Neural progenitor cell (in vitro differentiated cells): Measurements from ENCODE around the gene GATAD2A.

ENCODE experiments used
- EZH2 ChIP-seq: fragments of 200-600 bp; sonication (generic); IDR thresholded peaks from 2 replicates; pipeline ENCODE4 v1.6.1; 2017; ENCODE audit warnings: antibody characterized with exemption, mild to moderate bottlenecking, moderate library complexity
- TF ChIP-seq, protein P1 (sequence below): fragments of 200-600 bp; sonication (generic); IDR thresholded peaks from 2 replicates; pipeline ENCODE4 v1.5.1; 2017; ENCODE audit warnings: antibody characterized with exemption, mild to moderate bottlenecking

DNA sequence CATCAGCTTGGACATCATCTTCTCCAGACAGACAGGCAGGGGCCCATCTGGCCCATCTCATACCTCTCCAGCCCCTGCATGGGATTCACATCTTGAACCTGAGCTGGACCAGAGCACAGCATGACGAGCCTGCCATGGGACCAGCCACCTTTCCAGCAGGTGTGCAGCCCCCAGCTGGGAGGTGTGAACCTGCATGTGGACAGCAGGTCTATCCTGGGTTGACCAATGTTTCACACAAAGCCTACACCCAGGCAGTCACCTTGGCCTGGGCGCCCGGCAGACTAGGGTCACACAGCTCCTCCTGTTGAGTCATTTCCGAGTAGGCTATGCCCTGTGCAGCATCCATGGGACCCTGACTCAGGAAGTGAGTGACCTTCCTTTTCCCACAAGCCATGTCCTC, 43.4 kb upstream of the GATAD2A start:
- TF ChIP-seq, protein P1, sequence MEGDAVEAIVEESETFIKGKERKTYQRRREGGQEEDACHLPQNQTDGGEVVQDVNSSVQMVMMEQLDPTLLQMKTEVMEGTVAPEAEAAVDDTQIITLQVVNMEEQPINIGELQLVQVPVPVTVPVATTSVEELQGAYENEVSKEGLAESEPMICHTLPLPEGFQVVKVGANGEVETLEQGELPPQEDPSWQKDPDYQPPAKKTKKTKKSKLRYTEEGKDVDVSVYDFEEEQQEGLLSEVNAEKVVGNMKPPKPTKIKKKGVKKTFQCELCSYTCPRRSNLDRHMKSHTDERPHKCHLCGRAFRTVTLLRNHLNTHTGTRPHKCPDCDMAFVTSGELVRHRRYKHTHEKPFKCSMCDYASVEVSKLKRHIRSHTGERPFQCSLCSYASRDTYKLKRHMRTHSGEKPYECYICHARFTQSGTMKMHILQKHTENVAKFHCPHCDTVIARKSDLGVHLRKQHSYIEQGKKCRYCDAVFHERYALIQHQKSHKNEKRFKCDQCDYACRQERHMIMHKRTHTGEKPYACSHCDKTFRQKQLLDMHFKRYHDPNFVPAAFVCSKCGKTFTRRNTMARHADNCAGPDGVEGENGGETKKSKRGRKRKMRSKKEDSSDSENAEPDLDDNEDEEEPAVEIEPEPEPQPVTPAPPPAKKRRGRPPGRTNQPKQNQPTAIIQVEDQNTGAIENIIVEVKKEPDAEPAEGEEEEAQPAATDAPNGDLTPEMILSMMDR, result no peak
- no peak for TF ChIP-seq EZH2
